PC-3 (cell line): Measurements from ENCODE around the gene TMEM169. TPM values are rescaled to one million over a fixed set of nuclear protein-coding genes. Genes with fewer than 3 reads are reported as not detected.

Experiments used
- ATAC-seq: fragments of 200-7000 bp; cut with Tn5 transposase; 2 replicates; pipeline ENCODE4 v1.9.1; 2020; ENCODE audit warnings: mild to moderate bottlenecking, moderate library complexity
- BruUV-seq: library from RNA; stranded (reverse); fragments of 400-500 nt; replicated peaks from 2 replicates; lab custom pipeline; 2021; lab: Mats Ljungman, UMichigan
- CTCF ChIA-PET: fragments of 300-600 bp; sonication (Branson Sonifier 250); formaldehyde crosslinking; loops from one replicate; lab custom pipeline; 2022; ENCODE audit warnings: antibody characterized with exemption; lab: Charles Lee
- POLR2A ChIA-PET: fragments of 300-600 bp; sonication (Branson Sonifier 250); formaldehyde crosslinking; loops from one replicate; lab custom pipeline; 2022; ENCODE audit warnings: antibody characterized with exemption; ENCODE audit not compliant: unreplicated experiment; lab: Charles Lee
- DNase-seq: peaks from one replicate; pipeline ENCODE4 v3.0.0-alpha.2; 2015
- H2AFZ ChIP-seq: fragments of 300-600 bp; sonication (generic); 2 replicates; pipeline ENCODE4 v1.6.0; 2016; ENCODE audit warnings: antibody characterized with exemption, low read length
- H3F3A ChIP-seq: fragments of 300-600 bp; sonication (generic); one replicate; pipeline ENCODE4 v1.6.0; 2017; ENCODE audit warnings: antibody characterized with exemption, low read length, control low read depth, mild to moderate bottlenecking; ENCODE audit not compliant: unreplicated experiment
- H3K27ac ChIP-seq: fragments of 300-600 bp; sonication (generic); 2 replicates; pipeline ENCODE4 v1.5.1; 2016; ENCODE audit warnings: mild to moderate bottlenecking, low read length
- H3K27me3 ChIP-seq: fragments of 300-600 bp; sonication (generic); 2 replicates; pipeline ENCODE4 v1.6.1; 2016; ENCODE audit warnings: low read length, mixed read lengths
- H3K36me3 ChIP-seq: fragments of 300-600 bp; sonication (generic); 2 replicates; pipeline ENCODE4 v1.6.1; 2016; ENCODE audit warnings: low read depth, mixed run types, low read length, mixed read lengths
- H3K4me1 ChIP-seq: fragments of 300-600 bp; sonication (generic); 2 replicates; pipeline ENCODE4 v1.5.1; 2016; ENCODE audit warnings: low read length; ENCODE audit not compliant: insufficient read depth
- H3K4me2 ChIP-seq: fragments of 300-600 bp; sonication (generic); 2 replicates; pipeline ENCODE4 v1.6.0; 2016; ENCODE audit warnings: low read length
- H3K4me3 ChIP-seq: fragments of 300-600 bp; sonication (generic); 2 replicates; pipeline ENCODE4 v1.5.1; 2016; ENCODE audit warnings: mild to moderate bottlenecking, low read length, mixed read lengths
- H3K79me2 ChIP-seq: fragments of 300-600 bp; sonication (generic); 2 replicates; pipeline ENCODE4 v1.6.1; 2017; ENCODE audit warnings: low read length, mixed read lengths
- H3K9ac ChIP-seq: fragments of 300-600 bp; sonication (generic); 2 replicates; pipeline ENCODE4 v1.6.0; 2016; ENCODE audit warnings: mild to moderate bottlenecking, low read length
- H3K9me2 ChIP-seq: fragments of 300-600 bp; sonication (generic); replicated peaks from 2 replicates; pipeline ENCODE4 v1.6.1; 2016; ENCODE audit warnings: mixed run types, low read length, mixed read lengths
- H3K9me3 ChIP-seq: fragments of 300-600 bp; sonication (generic); 2 replicates; pipeline ENCODE4 v1.6.1; 2016; ENCODE audit warnings: low read length, mixed read lengths
- H4K20me1 ChIP-seq: fragments of 300-600 bp; sonication (generic); 2 replicates; pipeline ENCODE4 v1.6.1; 2016; ENCODE audit warnings: low read length, mixed read lengths
- CTCF ChIP-seq: fragments of 300-600 bp; sonication (generic); conservative IDR thresholded peaks from 2 replicates; pipeline ENCODE4 v1.5.1; 2017; ENCODE audit warnings: antibody characterized with exemption, low read depth, mild to moderate bottlenecking, low read length
- EZH2 ChIP-seq: fragments of 300-600 bp; sonication (generic); IDR thresholded peaks from one replicate; pipeline ENCODE4 v1.6.1; 2017; ENCODE audit warnings: antibody characterized with exemption, mild to moderate bottlenecking, low read length; ENCODE audit not compliant: unreplicated experiment
- EZH2phosphoT487 ChIP-seq: fragments of 300-600 bp; sonication (generic); IDR thresholded peaks from 2 replicates; pipeline ENCODE4 v1.6.1; 2018; ENCODE audit warnings: mild to moderate bottlenecking, antibody characterized with exemption, low read length, borderline replicate concordance
- intact Hi-C: fragments of 100-400 bp; cut with micrococcal nuclease; formaldehyde crosslinking; loops from 2 replicates; pipeline ENCODE4 v1.9.0; 2023
- total RNA-seq: library from RNA; depleted of rRNA; stranded (reverse); fragments of >200 nt; gene quantifications from 2 replicates; pipeline ENCODE4 v1.2.3, GENCODE V29; 2014

Gene TMEM169
- total RNA-seq, 1 experiment from 2014 or later, result not detected

- H3K36me3 ChIP-seq, result peaks cover 90% of the 10 kb centered on the region
- H2AFZ ChIP-seq, result no peak overlapping the region
- H3K27me3 ChIP-seq, result no peaks in the 10 kb centered on the region
- ChIA-PET CTCF (no interaction called here), POLR2A (no interaction called here)
- H3K27ac ChIP-seq, result no peak overlapping the region
- H3K4me3 ChIP-seq, result no peak overlapping the region
- no peak for DNase-seq
- H3K4me1 ChIP-seq, result peaks cover 5% of the 10 kb centered on the region; the same call in 1 of the 2 replicates
- ATAC-seq, result no peak
- H4K20me1 ChIP-seq, result peaks cover 10% of the 10 kb centered on the region; the same call in 1 of the 2 replicates
- no peaks in the 10 kb centered on the region for H3F3A ChIP-seq
- H3K9me2 ChIP-seq, result no peaks in the 10 kb centered on the region
- H3K9ac ChIP-seq, result no peak overlapping the region
- H3K4me2 ChIP-seq, result no peak overlapping the region
- no peaks in the 10 kb centered on the region for H3K9me3 ChIP-seq
- H3K79me2 ChIP-seq, result 0 out of 2 replicates have a peak, but pooled peaks cover 3% of the 10 kb centered on the region
- TF ChIP-seq EZH2phosphoT487 (no peak), EZH2 (no peak), CTCF (no peak)
- intact Hi-C loops, result no loop called here
- BruUV-seq, result no TSS peak
Observed at GRCh38 chr2:216144372-216144771, 62.7 kb downstream of the TMEM169 start.

- Histone ChIP-seq H3K27ac (no peak overlapping the region), H3K4me2 (no peak overlapping the region), H3K36me3 (peaks cover 89% of the 10 kb centered on the region), H3K79me2 (no peaks in the 10 kb centered on the region), H3K27me3 (no peaks in the 10 kb centered on the region), H4K20me1 (peaks cover 6% of the 10 kb centered on the region; the same call in 1 of the 2 replicates), H3K9ac (no peak overlapping the region), H3K4me1 (peaks cover 8% of the 10 kb centered on the region; the same call in 1 of the 2 replicates), H3K9me2 (no peaks in the 10 kb centered on the region), H3K9me3 (no peaks in the 10 kb centered on the region), H3K4me3 (no peak overlapping the region), H2AFZ (no peak overlapping the region), H3F3A (no peaks in the 10 kb centered on the region)
- DNase-seq (no peak), ATAC-seq (no peak)
- CTCF ChIA-PET, result no interaction called here
- no peak for TF ChIP-seq EZH2phosphoT487
- TF ChIP-seq EZH2, result no peak
- no peak for TF ChIP-seq CTCF
- POLR2A ChIA-PET, result interaction anchor here (0.6 kb wide), 1 partner anchor 8 kb away, joined by 6 read pairs; no protein-coding TSS in a partner anchor
- no TSS peak for BruUV-seq
- intact Hi-C loops, result no loop called here
Observed at GRCh38 chr2:216144857-216145256, 63.1 kb downstream of the TMEM169 start.

- Histone ChIP-seq H3K4me3 (no peak overlapping the region), H3K9ac (no peak overlapping the region), H3K4me2 (no peak overlapping the region), H4K20me1 (peaks cover 4% of the 10 kb centered on the region; the same call in 1 of the 2 replicates), H3K4me1 (peaks cover 8% of the 10 kb centered on the region; the same call in 1 of the 2 replicates), H3K36me3 (peaks cover 90% of the 10 kb centered on the region), H2AFZ (no peak overlapping the region), H3F3A (no peaks in the 10 kb centered on the region), H3K9me2 (no peaks in the 10 kb centered on the region), H3K27me3 (no peaks in the 10 kb centered on the region), H3K9me3 (no peaks in the 10 kb centered on the region), H3K27ac (no peak overlapping the region), H3K79me2 (peaks cover 6% of the 10 kb centered on the region; the same call in 1 of the 2 replicates)
- no peak for TF ChIP-seq EZH2
- no peak for TF ChIP-seq EZH2phosphoT487
- TF ChIP-seq CTCF, result no peak
- CTCF ChIA-PET, result no interaction called here
- DNase-seq, result no peak
- POLR2A ChIA-PET, result no interaction called here
- no TSS peak for BruUV-seq
- intact Hi-C loops, result no loop called here
- no peak for ATAC-seq
Observed at GRCh38 chr2:216146573-216146972, 64.9 kb downstream of the TMEM169 start.
